Fibroblast of pulmonary artery (primary cell): ENCODE results near the gene TMCO4.
"Not testable (repeated sequence)": the region's sequence is repeated elsewhere in the genome, so short reads cannot be mapped to it uniquely, and the experiment has no call there.

Experiments used
- DNase-seq: peaks from one replicate; pipeline ENCODE4 v3.0.0-alpha.2; 2010; ENCODE audit warnings: low read depth
- H3K4me3 ChIP-seq: replicated peaks from 2 replicates; pipeline ENCODE4 v1.5.1; 2011; ENCODE audit warnings: low read depth, mild to moderate bottlenecking, control low read depth, low read length, moderate library complexity
- TF ChIP-seq, protein P1 (sequence below): IDR thresholded peaks from 2 replicates; pipeline ENCODE4 v1.5.1; 2011; ENCODE audit warnings: mild to moderate bottlenecking, control low read depth, low read length, inconsistent platforms; ENCODE audit errors: missing control alignments

TMCO4 gene

DNA sequence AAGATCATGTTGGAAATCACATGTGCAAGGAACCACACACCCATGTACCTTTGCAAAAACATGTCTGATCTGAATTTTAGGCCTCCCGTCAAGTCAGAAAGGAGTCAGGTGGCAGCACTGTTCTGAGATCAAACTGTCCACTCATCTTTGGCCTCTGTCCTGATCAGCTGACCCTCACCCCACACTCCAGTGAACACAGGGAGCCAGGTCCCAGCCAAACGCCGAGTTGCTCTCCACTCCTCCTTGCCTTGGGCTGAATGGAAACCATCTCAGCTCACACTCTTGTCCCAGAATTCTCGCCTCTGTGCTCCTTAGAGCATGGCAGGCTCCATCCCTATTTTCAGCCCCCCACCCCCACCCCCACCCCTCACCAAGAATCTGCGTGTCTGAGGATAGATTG is 20.0 kb upstream of the TMCO4 start:
- TF ChIP-seq, protein P1, sequence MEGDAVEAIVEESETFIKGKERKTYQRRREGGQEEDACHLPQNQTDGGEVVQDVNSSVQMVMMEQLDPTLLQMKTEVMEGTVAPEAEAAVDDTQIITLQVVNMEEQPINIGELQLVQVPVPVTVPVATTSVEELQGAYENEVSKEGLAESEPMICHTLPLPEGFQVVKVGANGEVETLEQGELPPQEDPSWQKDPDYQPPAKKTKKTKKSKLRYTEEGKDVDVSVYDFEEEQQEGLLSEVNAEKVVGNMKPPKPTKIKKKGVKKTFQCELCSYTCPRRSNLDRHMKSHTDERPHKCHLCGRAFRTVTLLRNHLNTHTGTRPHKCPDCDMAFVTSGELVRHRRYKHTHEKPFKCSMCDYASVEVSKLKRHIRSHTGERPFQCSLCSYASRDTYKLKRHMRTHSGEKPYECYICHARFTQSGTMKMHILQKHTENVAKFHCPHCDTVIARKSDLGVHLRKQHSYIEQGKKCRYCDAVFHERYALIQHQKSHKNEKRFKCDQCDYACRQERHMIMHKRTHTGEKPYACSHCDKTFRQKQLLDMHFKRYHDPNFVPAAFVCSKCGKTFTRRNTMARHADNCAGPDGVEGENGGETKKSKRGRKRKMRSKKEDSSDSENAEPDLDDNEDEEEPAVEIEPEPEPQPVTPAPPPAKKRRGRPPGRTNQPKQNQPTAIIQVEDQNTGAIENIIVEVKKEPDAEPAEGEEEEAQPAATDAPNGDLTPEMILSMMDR = no peak
- no peak overlapping the region for H3K4me3 ChIP-seq
- DNase-seq = no peak

DNA sequence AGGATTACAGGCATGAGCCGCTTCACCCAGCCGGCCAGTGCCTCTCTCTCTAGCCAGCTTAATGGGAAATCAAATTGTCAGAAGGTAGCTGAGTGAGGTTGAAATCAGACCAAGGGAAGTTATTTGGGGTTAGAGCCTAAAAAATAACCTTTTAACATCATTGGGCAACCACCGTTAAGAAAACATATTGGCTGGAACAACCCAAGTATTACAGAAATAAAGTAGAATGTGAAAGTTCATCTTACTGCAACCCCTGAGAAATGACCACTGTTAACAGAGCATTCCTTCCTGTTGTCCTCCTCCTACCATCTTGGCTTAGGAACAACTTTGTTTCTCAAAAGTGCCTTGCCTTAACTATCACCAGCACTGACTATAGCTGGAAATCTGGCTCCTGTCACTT is 18.6 kb upstream of the TMCO4 start:
- no peak for DNase-seq
- TF ChIP-seq, protein P1 = no peak
- no peak overlapping the region for H3K4me3 ChIP-seq

DNA sequence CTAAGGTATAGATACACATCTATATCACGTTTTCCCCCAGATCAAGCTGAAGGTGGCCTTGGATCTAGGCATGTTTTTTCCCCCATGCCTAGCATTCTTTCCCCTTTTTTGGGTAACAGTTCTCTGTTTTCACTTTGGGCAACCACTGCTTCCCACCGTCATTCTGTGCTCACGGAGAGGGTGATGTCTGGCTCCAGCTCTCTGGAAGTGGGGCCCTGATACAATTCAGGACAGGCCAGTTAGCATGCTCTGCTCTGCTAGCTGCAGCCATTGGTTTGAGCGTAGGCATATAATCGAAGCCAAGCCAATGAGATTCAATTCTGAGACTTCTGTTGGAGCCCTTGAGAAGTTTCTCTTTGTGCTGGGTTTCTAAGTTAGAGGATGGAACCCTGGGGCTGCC is 17.4 kb upstream of the TMCO4 start:
- TF ChIP-seq, protein P1 = no peak
- H3K4me3 ChIP-seq = no peak overlapping the region
- no peak for DNase-seq

DNA sequence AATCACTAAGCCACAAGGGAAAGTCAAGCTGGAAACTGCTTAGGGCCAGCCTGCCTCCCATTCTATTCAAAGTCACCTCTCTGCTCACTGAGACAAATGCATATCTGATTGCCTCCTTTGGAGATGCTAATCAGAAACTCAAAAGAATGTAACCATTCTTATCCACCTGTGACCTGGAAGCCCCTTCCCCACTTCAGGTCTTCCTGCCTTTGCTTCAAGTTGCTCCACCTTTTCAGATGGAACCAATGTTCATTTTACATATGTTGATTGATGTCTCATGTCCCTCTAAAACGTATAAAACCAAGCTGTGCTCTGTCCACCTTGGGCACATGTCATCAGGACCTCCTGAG is 17.0 kb upstream of the TMCO4 start:
- DNase-seq, H3K4me3 ChIP-seq: not testable (repeated sequence)

DNA sequence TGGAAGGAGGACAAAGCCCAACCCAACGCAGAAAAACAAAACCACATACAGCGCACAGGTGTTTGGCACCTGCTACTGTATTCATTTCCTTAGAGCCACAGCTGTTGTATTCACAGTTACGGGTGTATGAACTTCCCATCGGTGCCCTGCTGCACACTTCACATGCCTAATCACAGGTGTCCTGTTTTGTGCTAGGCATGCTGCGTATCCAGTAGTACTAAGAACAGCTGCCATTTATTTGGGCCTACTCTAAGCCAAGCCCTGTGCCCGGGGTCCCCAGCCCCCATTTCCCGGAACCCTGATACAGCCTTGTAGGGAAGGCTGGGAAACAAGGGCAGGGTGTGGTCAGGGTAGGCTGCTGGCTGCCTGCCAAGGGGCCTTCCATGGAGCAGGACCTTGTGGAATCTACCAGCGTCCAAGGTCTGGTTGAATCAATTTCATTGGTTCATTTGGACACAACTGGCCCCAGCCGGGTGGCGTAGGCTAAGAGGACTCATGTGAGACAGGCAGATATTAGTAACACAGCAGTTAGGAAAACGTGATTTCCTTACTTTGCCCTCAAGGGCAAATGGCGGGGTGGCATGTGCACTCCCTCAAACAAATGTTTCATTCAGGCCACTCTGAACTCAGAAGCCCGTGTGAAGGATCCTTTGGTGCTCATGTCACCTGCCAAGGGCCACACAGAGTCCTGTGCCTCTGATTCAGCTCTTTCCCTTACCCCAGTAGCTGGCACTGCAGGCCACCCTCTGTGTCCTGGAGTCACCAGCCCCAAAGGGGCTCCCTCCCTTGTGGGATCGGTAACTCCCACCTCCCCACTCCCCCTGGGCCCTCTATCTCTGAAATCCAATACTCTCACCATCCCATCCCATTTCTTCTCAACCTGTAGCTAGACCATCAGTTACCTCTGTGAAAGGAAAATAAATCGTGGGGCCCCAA is 16.4 kb upstream of the TMCO4 start:
- DNase-seq = no peak
- TF ChIP-seq, protein P1 = no peak
- H3K4me3 ChIP-seq = no peak overlapping the region

DNA sequence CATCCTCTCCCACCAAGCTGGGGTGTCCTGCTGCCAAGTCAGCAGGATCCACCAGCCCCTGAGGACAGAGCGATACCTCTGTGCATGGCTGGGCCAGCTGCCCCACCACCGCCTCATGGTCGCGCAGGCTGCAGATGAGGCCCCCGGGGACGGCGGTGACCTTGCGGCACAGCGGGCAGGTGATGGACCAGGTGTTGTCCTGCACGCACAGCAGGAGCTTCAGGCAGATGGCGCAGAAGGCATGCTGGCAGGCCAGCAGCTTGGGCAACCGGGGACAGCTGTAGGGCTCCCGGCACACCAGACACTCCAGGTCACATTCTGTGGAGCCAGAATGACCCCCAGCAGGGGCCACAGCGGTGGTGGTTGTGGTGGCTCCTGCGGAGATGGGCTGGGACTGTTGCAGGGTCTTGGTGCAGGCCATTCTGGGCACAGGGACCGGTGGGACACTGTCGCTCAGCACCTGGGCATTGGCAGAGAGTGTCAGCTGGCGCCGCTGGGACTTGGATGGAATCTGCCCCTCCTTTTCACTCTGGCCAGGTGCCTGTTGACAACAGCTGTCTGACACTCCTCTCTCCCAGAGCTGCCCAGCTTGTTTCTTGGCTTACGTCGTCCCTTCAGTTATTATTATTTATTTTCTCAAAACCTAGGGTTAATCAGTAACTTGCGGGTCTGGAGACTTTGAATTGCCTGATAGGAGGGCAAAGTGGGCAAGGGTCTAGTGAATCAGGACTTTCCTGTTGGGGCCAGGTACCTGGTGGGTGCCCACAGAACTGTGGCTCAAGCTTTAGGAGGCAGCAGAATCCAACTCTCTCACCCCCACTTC is 15.2 kb upstream of the TMCO4 start, which contains the start of gene RNF186:
TSS of gene RNF186 (minus strand) at position 603 of the 823 bp plus-strand sequence. CDS start at position 421, 182 bp downstream.
- no peak within 1 kb of the TSS for H3K4me3 ChIP-seq
- DNase-seq = no peak
- TF ChIP-seq, protein P1 = no peak

DNA sequence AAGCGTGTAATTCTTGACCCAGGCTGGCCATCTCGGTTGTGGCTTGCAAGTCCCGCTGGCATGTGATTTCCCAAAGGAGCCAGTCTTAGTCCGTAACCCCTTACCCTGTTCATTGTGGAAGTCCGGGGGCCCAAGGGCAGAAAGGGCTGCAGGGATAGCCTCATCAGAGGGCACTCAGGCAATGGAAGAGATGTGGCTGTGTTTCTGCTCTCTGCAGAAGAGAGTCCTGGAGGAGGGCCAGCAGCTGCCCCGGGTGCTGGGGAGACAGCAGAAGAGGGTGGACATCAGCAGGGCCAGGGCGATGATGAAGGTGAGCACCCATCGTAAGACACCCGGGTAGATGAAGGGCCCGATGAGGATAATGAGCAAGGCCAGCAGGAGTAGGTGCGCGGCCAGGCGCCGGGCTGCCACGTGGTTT is 14.5 kb upstream of the TMCO4 start:
- TF ChIP-seq, protein P1 = no peak
- no peak for DNase-seq

More for the DNA sequence above, 14.5 kb upstream of the TMCO4 start:
- H3K4me3 ChIP-seq = no peak overlapping the region
